DOHH2 (cell line): ENCODE results near the gene CTNNAL1.

Experiments used
- H3F3A ChIP-seq: fragments of 200-600 bp; sonication (generic), shearing (Covaris generic); 2 replicates; pipeline ENCODE4 v1.6.0; 2016; ENCODE audit warnings: antibody characterized with exemption, mild to moderate bottlenecking; ENCODE audit not compliant: control insufficient read depth, insufficient read depth
- H3K27ac ChIP-seq: fragments of 200-600 bp; sonication (generic); 2 replicates; pipeline ENCODE4 v1.5.1; 2014; ENCODE audit warnings: low read depth, mild to moderate bottlenecking, low read length, moderate library complexity
- H3K27me3 ChIP-seq: fragments of 200-600 bp; sonication (generic); 2 replicates; pipeline ENCODE4 v1.6.1; 2014; ENCODE audit warnings: mild to moderate bottlenecking, low read length, mixed read lengths; ENCODE audit not compliant: control insufficient read depth
- H3K36me3 ChIP-seq: fragments of 200-600 bp; sonication (generic); 2 replicates; pipeline ENCODE4 v1.6.1; 2014; ENCODE audit warnings: mild to moderate bottlenecking, low read length, moderate library complexity, mixed read lengths; ENCODE audit not compliant: control insufficient read depth
- H3K4me1 ChIP-seq: fragments of 200-600 bp; sonication (generic); 2 replicates; pipeline ENCODE4 v1.6.1; 2014; ENCODE audit warnings: mild to moderate bottlenecking, low read length, mixed read lengths; ENCODE audit not compliant: control insufficient read depth
- H3K4me2 ChIP-seq: fragments of 200-600 bp; sonication (generic); 2 replicates; pipeline ENCODE4 v1.6.0; 2014; ENCODE audit warnings: mild to moderate bottlenecking, low read length, moderate library complexity
- H3K4me3 ChIP-seq: fragments of 200-600 bp; sonication (generic); 2 replicates; pipeline ENCODE4 v1.5.1; 2014; ENCODE audit warnings: mild to moderate bottlenecking, low read length, mixed read lengths
- H3K79me2 ChIP-seq: fragments of 200-600 bp; sonication (generic); 2 replicates; pipeline ENCODE4 v1.6.1; 2014; ENCODE audit warnings: mild to moderate bottlenecking, low read length, mixed read lengths; ENCODE audit not compliant: control insufficient read depth
- H3K9me2 ChIP-seq: fragments of 200-600 bp; sonication (generic); replicated peaks from 2 replicates; pipeline ENCODE4 v1.6.1; 2014; ENCODE audit warnings: mild to moderate bottlenecking, low read length, mixed read lengths; ENCODE audit not compliant: control insufficient read depth
- H3K9me3 ChIP-seq: fragments of 200-600 bp; sonication (generic); 2 replicates; pipeline ENCODE4 v1.6.1; 2014; ENCODE audit warnings: antibody characterized with exemption, low read length, mixed read lengths; ENCODE audit not compliant: control insufficient read depth, insufficient read depth
- H4K20me1 ChIP-seq: fragments of 200-600 bp; sonication (generic); 2 replicates; pipeline ENCODE4 v1.6.0; 2014; ENCODE audit warnings: low read depth, mild to moderate bottlenecking, antibody characterized with exemption, low read length, moderate library complexity; ENCODE audit not compliant: control insufficient read depth, insufficient read depth
- CTCF ChIP-seq: fragments of 200-600 bp; sonication (generic); IDR thresholded peaks from one replicate; pipeline ENCODE4 v1.5.1; 2014; ENCODE audit warnings: antibody characterized with exemption, mild to moderate bottlenecking, low read depth, low read length; ENCODE audit not compliant: poor library complexity, severe bottlenecking
- EZH2phosphoT487 ChIP-seq: fragments of 200-600 bp; sonication (generic); IDR thresholded peaks from 2 replicates; pipeline ENCODE4 v1.6.1; 2017; ENCODE audit warnings: borderline replicate concordance, mild to moderate bottlenecking, antibody characterized with exemption, low read length, moderate library complexity, mixed read lengths

The CTNNAL1 gene

GRCh38 chr9:109047259-109047658 is 34.0 kb upstream of the CTNNAL1 start:
- Histone ChIP-seq H3K9me3 (no peaks in the 10 kb centered on the region), H4K20me1 (no peaks in the 10 kb centered on the region), H3K27ac (no peak overlapping the region), H3K9me2 (no peaks in the 10 kb centered on the region), H3K27me3 (no peaks in the 10 kb centered on the region), H3K4me2 (no peak overlapping the region), H3K79me2 (no peaks in the 10 kb centered on the region), H3K4me3 (no peak overlapping the region), H3K36me3 (peaks cover 88% of the 10 kb centered on the region), H3F3A (no peaks in the 10 kb centered on the region), H3K4me1 (no peaks in the 10 kb centered on the region)
- TF ChIP-seq CTCF (no peak), EZH2phosphoT487 (no peak)

GRCh38 chr9:109046346-109046745 is 33.0 kb upstream of the CTNNAL1 start:
- H4K20me1 ChIP-seq: no peaks in the 10 kb centered on the region
- peaks cover 79% of the 10 kb centered on the region for H3K36me3 ChIP-seq
- H3K9me3 ChIP-seq: no peaks in the 10 kb centered on the region
- H3K79me2 ChIP-seq: no peaks in the 10 kb centered on the region
- no peaks in the 10 kb centered on the region for H3F3A ChIP-seq
- TF ChIP-seq CTCF (no peak), EZH2phosphoT487 (no peak)
- H3K9me2 ChIP-seq: no peaks in the 10 kb centered on the region
- no peaks in the 10 kb centered on the region for H3K4me1 ChIP-seq
- H3K4me3 ChIP-seq: no peak overlapping the region
- H3K4me2 ChIP-seq: no peak overlapping the region
- H3K27me3 ChIP-seq: no peaks in the 10 kb centered on the region
- H3K27ac ChIP-seq: no peak overlapping the region

GRCh38 chr9:109043578-109043977 is 30.3 kb upstream of the CTNNAL1 start:
- Histone ChIP-seq H3K9me3 (no peaks in the 10 kb centered on the region), H3K27ac (no peak overlapping the region), H3K79me2 (no peaks in the 10 kb centered on the region), H3K9me2 (no peaks in the 10 kb centered on the region), H3K27me3 (no peaks in the 10 kb centered on the region), H3K36me3 (peaks cover 66% of the 10 kb centered on the region), H3K4me2 (no peak overlapping the region), H3F3A (no peaks in the 10 kb centered on the region), H4K20me1 (no peaks in the 10 kb centered on the region), H3K4me3 (no peak overlapping the region), H3K4me1 (no peaks in the 10 kb centered on the region)
- no peak for TF ChIP-seq EZH2phosphoT487
- no peak for TF ChIP-seq CTCF

GRCh38 chr9:109040571-109040970 is 27.3 kb upstream of the CTNNAL1 start:
- Histone ChIP-seq H3K4me2 (no peak overlapping the region), H3K79me2 (no peaks in the 10 kb centered on the region), H3F3A (no peaks in the 10 kb centered on the region), H3K4me3 (no peak overlapping the region), H3K9me2 (no peaks in the 10 kb centered on the region), H4K20me1 (no peaks in the 10 kb centered on the region), H3K9me3 (no peaks in the 10 kb centered on the region), H3K27me3 (no peaks in the 10 kb centered on the region), H3K36me3 (peaks cover 62% of the 10 kb centered on the region), H3K27ac (no peak overlapping the region), H3K4me1 (no peaks in the 10 kb centered on the region)
- TF ChIP-seq CTCF (no peak), EZH2phosphoT487 (no peak)
